H1 (cell line): Measurements from ENCODE around the gene FHL1.

Experiments used
- CTCF ChIP-seq, 3 experiments: IDR thresholded peaks; 1 replicate in 2 of 3; 2 replicates in 1 of 3; pipeline versions ENCODE4 v1.5.1 to v1.6.1; 2011; ENCODE audit warnings: low read length in 3 of 3, mild to moderate bottlenecking in 3 of 3, inconsistent platforms in 2 of 3, low read depth in 1 of 3, moderate library complexity in 1 of 3; ENCODE audit not compliant: insufficient read depth in 1 of 3; ENCODE audit errors: control extremely low read depth in 1 of 3
- EZH2 ChIP-seq: fragments of 200-600 bp; sonication (generic); IDR thresholded peaks from 2 replicates; pipeline ENCODE4 v1.7.1; 2012; ENCODE audit warnings: low read depth, mild to moderate bottlenecking, moderate library complexity, low read length, inconsistent platforms; ENCODE audit not compliant: severe bottlenecking
- FOSL1 ChIP-seq: IDR thresholded peaks from 2 replicates; pipeline ENCODE4 v1.6.1; 2011; ENCODE audit warnings: mild to moderate bottlenecking, low read depth, low read length, moderate library complexity; ENCODE audit not compliant: insufficient read depth
- MAX ChIP-seq: IDR thresholded peaks from 2 replicates; pipeline ENCODE4 v1.6.1; 2012; ENCODE audit warnings: inconsistent platforms
- POLR2A ChIP-seq, 2 experiments: IDR thresholded peaks; 1 replicate in 1 of 2; 2 replicates in 1 of 2; pipeline ENCODE4 v1.6.1; 2011; ENCODE audit warnings: low read depth in 2 of 2, low read length in 2 of 2, mild to moderate bottlenecking in 2 of 2; ENCODE audit errors: control extremely low read depth in 1 of 2
- POLR2AphosphoS5 ChIP-seq: IDR thresholded peaks from 2 replicates; pipeline ENCODE4 v1.6.1; 2011; ENCODE audit warnings: low read depth, low read length
- RXRA ChIP-seq: IDR thresholded peaks from 2 replicates; pipeline ENCODE4 v1.6.1; 2011; ENCODE audit warnings: low read depth, mild to moderate bottlenecking, low read length, moderate library complexity; ENCODE audit not compliant: insufficient read depth
- SP1 ChIP-seq: IDR thresholded peaks from 2 replicates; pipeline ENCODE4 v1.6.1; 2011; ENCODE audit warnings: low read depth, low read length
- SRF ChIP-seq: IDR thresholded peaks from 2 replicates; pipeline ENCODE4 v1.6.1; 2011; ENCODE audit warnings: mild to moderate bottlenecking, low read depth, low read length, moderate library complexity
- TCF12 ChIP-seq: IDR thresholded peaks from 2 replicates; pipeline ENCODE4 v1.6.1; 2011; ENCODE audit warnings: low read depth, mild to moderate bottlenecking, low read length
- ZNF274 ChIP-seq: IDR thresholded peaks from 2 replicates; pipeline ENCODE4 v1.7.0; 2012; ENCODE audit warnings: low read length, borderline replicate concordance; ENCODE audit errors: extremely low read depth

GRCh38 chrX:136200466-136200865, 53.1 kb downstream of the FHL1 start:
- TF ChIP-seq SRF (no peak), CTCF (IDR thresholded peaks at IDR 0.05; ENCODE audit: control extremely low read depth in 1 of 3, insufficient read depth in 1 of 3, low read depth in 1 of 3, low read length in 3 of 3) (peak in 2 of 3 experiments; percentile 32 to 37; a peak in 3 of 4 replicates), EZH2 (no peak), RXRA (no peak), FOSL1 (no peak), POLR2A (IDR thresholded peaks at IDR 0.05; ENCODE audit: control extremely low read depth in 1 of 2, low read depth in 2 of 2, low read length in 2 of 2) (no peak), ZNF274 (no peak), TCF12 (no peak), MAX (no peak), POLR2AphosphoS5 (no peak), SP1 (no peak)
